ENCODE results near the gene RASGEF1C. TPM values are rescaled to one million over a fixed set of nuclear protein-coding genes. Genes with fewer than 3 reads are reported as not detected.
A peak's percentile ranks its signal among the peaks of the same experiment; 100 is the strongest.

RASGEF1C gene
- total RNA-seq, 1 donor from 2014 or later: 4.8 TPM

GRCh38 chr5:180159756-180160155, 49.3 kb downstream of the RASGEF1C start:
- no peak for DNase-seq

DNA sequence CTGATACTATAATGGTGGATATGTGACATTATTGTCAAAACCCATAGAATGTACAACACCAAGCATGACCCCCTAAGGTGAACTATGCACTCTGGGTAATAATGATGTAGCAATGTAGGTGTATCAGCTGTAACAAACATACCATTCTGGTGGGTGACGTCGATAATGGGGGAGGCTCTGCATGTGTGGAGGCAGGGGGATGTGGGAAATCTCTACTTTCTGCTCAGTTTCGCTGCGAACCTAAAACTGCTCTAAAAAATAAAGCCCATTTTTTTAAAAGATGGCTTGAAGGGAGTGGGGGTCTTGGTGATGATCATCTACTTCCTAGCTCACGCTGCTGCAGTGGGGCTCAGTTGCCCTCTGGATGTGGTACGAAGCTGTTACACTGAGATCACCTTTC, 51.1 kb downstream of the RASGEF1C start:
- no peak for DNase-seq

GRCh38 chr5:180156141-180156540, 52.9 kb downstream of the RASGEF1C start:
- DNase-seq: no peak

DNA sequence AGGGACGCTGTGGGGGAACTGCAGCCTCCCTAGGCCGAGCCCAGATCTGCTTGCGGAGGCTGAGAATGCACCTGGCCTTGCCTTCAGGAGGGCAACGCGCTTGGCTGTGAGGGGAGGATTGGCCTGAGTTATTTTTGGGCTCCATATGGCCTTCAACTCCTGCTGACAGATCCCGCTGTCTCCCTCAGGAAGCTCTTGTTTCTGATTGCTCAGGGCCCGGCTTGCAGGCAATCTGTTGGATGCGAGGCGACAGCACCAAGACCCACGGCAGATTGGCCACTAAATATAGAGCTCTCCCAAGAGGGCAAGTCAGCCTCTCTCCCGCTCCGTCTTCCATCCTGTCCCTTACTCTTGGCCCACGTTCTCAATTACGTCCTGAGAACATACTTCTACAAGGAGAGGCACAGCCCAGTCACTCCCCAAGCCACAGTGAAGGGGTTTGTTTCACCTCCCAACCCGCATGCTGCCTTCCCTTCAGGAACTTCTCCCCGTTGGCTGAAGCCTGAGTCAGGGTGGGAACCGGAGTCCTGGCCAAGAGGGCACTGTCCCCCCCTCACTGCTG, 53.6 kb downstream of the RASGEF1C start:
- DNase-seq: peak; percentile 77

GRCh38 chr5:180154821-180155364, 54.1 kb downstream of the RASGEF1C start:
- DNase-seq: no peak

DNA sequence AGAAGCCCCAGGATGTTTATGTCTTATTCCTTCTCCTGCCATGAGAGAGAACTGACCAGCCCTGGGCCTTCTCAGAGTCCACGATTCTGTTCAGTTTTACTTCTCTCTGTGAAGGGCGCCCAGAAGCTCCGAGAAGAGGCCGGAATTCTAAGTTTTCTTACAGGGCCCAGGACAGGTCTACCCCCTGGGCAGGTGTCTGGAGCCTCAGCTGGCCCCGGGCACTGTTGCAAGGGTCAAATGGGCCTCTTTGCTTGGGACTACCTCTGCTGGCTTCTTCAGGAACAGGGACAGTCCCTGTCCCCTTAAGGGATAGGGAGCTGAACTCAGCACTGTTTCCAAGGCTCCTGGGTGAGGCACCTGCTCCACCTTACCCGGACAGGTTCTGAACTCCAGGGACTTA, 55.0 kb downstream of the RASGEF1C start:
- no peak for DNase-seq

GRCh38 chr5:180153099-180153498, 55.9 kb downstream of the RASGEF1C start:
- no peak for DNase-seq

- no peak for DNase-seq
Observed at GRCh38 chr5:180143656-180144364, 65.2 kb downstream of the RASGEF1C start.

DNA sequence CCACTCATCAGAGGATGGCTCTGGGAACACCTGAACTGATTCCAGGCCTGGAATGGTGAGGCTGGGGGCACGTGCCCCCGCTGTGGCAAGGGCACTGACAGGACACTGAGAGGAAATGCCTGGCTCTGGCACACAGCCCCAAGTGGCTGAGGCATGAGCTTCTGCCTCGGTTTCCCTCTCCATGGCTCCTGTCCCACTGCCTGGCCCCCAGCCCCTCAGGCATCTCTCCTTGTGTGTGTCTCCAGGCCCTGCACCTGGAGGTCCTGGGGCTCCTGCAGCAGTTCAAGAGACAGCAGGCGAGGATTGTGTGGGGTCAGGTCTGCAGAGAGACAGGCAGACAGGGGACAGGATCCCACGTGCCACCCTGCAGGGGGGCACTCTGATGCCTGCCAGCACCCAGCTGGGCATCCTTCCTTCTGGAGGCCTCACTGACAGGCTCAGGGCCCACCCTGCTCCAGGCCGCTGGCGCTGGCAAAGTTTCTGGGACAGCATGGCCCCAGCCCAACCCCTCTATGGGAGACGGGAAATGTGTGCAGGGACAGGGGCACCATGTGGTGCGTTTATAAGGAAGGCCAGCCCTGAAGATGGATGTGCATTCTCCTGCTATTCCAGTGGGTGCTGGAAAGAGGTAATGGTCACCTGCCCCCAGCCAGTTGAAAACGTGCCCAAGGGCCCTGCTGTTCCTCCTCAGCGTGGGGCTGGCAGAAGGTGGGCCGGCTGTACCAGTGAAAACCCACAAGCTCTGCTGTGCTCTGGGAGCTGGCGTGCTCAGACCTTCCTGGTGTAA, 66.0 kb downstream of the RASGEF1C start:
- DNase-seq: no peak

GRCh38 chr5:180142021-180142765, 66.8 kb downstream of the RASGEF1C start:
- DNase-seq: no peak

- no peak for DNase-seq
Observed at GRCh38 chr5:180141068-180141660, 67.8 kb downstream of the RASGEF1C start.

DNA sequence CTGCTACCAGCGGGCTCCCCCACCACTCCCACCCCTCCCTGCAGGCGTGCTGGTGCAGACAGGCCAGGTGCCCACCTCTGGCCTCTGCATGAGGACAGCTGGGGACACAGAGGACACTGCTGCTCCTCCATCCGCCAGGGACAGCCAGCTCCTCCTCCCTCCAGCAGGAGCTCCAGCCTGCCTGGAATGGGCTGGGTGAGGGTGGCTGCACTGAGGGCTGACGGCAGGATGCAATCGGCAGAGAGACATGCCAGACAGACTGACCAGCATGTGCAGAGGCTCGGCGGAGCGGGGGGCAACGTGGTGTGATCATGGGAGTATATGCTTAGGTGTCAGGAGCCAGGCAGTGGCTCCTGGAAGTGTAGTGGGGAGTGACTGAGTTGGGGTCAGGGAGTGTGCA, 68.4 kb downstream of the RASGEF1C start:
- no peak for DNase-seq

DNA sequence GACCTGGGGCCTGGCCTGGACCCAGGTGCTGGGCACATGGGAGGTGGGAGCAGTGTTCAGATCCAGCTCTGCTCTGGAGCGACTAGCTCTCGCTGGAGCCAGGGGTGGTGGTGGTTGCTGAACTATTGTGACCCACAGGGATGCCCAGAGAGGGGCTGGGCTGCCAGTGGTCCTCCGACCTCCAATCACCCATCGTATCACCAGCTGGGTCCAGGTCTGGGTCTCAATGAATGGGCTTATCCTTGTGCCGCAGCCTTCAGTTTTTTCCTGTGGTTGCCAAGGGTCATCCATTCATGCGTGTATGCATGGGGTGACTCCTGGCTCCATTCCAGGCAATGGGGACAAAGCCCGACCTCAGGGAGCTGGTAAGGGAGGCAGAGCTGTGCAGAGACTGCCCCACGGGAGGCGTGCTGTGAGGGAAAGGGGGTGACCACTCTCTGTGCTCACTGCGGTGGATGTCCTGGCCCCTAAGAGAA, 68.9 kb downstream of the RASGEF1C start:
- no peak for DNase-seq

GRCh38 chr5:180139731-180140055, 69.3 kb downstream of the RASGEF1C start:
- DNase-seq: no peak

DNA sequence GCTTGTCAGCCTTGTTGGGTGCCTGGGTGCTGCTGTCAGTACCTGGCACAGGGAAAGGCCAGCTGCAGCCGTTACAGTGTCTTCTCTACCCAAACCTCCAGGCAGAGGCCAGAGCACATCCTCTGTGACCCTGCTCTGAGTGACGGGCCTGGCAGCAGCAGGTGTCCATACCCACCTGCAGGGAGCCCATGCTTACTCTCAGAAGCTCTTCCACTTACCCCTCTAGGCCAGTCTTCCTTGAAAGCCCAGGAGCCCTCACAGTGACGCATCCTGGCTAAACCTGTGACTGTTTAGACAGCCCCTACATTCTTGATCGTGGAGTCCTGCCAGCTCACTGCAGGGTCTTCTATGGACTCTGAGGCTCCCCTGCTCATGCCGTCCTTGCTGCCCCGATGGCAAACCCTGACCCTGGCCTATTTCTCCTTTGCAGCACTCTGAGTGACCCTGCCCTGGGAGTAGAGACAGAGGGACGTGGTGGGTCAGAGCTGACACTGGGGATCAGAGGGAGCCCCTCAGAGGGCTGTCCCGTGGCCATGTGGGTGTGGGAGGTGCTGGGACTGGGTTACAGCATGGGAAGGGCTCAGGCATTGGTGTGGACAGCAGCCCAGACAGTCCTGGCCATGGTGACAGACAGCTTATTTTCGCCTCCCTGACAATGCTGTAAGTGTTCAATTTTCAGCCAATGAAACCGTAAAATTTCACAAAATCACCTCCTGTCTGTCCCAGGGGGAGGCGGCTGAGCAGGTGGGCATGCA, 69.9 kb downstream of the RASGEF1C start:
- DNase-seq: no peak

GRCh38 chr5:180138214-180138975, 70.6 kb downstream of the RASGEF1C start:
- DNase-seq: no peak

DNA sequence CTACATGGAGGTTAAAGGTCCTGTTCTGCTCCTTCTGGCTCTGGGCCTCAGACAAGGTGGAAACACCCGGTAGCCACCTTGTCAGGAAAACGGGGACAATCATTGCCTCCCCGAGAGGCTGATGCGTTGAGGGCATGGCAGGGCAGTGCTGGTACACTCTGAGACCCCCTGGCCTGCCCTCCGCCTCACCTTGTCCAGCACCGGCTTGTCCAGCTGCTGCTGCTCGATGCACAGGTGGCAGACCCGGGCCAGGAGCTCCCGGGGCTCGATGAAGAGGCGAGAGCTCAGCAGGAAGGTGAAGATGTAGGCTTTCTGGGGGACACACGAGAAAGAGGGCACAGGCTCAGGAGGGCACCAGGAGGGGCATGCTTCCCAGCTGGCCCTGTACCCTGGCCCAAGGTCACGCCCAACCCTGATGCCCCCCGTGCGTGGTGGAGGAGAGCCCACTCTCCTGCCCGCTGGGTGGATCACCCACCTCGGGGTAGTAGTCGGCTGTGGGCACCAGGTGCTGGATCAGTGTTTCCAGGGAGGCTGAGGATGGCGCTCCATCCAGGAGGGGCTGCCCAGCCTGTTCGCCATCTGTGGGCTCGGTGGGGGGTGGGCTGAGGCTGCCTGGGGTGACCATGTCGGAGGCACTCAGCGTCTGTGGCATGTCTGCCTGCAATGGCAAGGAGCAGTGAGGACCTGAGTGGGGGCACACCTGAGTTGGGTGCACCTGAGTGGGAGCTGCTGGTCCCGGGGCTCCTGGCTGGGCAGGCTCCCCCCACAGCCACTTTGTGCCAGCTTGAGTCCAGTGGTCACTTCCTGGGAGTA, 71.4 kb downstream of the RASGEF1C start:
- DNase-seq: no peak

GRCh38 chr5:180136630-180137381, 72.2 kb downstream of the RASGEF1C start:
- DNase-seq: no peak
